Measurements from ENCODE around the gene TRHDE. TPM values are rescaled to one million over a fixed set of nuclear protein-coding genes. Genes with fewer than 3 reads are reported as not detected.

Gene TRHDE
- total and polyA plus RNA-seq, 12 donors: 0.10 to 0.97 (median 0.46) TPM

DNA sequence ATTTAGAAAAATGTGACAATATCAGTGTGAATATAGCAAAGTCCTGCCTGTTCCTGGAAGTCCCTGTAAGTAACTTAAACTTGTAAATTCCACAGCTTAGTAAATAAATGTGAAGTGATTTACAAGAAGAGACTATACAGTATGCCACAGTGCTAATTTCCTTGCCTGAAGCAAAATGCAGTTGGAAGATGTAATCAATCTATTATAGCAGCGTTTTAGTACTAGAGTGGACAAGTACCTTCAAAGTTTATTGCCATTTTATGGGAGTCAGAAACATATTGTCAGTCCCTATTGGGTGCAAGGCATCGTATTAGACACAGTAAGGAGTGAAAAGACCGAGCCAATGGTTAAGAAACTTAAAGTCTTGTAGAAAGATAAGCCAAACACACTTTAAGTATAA is 94.1 kb downstream of the TRHDE start:
- no peaks in the 10 kb centered on the region for H3K4me1 ChIP-seq
- ATAC-seq (no peak), DNase-seq (no peak)
- no peak overlapping the region for H3K27ac ChIP-seq
- TF ChIP-seq CTCF (IDR thresholded peaks at IDR 0.05): no peak
- H3K9me3 ChIP-seq: no peaks in the 10 kb centered on the region
- intact Hi-C loops (cut with DNase I): no loop called here
- H3K36me3 ChIP-seq: no peaks in the 10 kb centered on the region
- no peaks in the 10 kb centered on the region for H3K27me3 ChIP-seq
- no peak overlapping the region for H3K4me3 ChIP-seq
- 72 to 83% methylated on average over 3 of the region's 3 CpGs for WGBS, 2 donors

- Histone ChIP-seq H3K4me3 (no peak overlapping the region), H3K4me1 (no peaks in the 10 kb centered on the region), H3K9me3 (peaks cover 0 to 1% (median 0%) of the 10 kb centered on the region in 11 donors), H3K27ac (no peak overlapping the region), H3K36me3 (no peaks in the 10 kb centered on the region), H3K27me3 (no peaks in the 10 kb centered on the region)
- TF ChIP-seq CTCF (IDR thresholded peaks at IDR 0.05): no peak
- WGBS, 2 donors: 87 to 90% methylated on average over 1 of the region's 1 CpG
- ATAC-seq: no peak
- DNase-seq: no peak
- intact Hi-C loops (cut with DNase I): no loop called here
Measured at GRCh38 chr12:72368298-72368697, 96.1 kb downstream of the TRHDE start.

DNA sequence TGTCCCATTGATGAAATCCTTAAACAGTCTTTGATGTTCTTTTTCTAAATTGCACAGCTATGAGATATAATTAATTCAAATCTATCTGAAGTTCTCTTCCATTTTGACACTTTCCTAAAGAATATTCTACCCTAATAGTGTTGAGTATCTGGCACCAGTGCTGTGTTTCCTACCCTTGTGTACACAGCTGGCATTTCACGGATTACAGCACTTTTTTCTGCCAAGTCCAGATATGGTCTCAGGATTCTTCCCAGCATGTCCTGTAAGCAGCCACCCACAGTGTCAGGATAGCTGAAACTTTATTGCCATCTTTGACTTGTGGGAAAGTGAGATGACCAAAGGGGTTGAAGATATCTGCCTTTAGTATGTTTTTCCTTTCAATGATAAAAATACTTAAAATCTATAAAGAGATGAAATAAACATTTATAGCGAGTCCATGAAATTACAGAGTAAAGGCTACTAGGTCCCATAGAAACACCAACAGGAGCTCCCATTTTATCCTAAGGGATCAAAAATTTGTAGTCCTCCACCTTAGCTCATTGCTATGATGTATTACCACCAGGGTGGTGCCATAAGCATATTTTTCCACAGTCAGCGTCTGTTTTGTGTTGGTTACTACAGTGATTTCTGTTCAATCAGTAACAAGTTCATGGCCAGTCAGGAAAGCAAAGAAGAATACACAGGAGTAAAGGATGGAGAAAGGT is 96.7 kb downstream of the TRHDE start:
- no peak for TF ChIP-seq CTCF (IDR thresholded peaks at IDR 0.05)
- no peak overlapping the region for H3K4me3 ChIP-seq
- H3K9me3 ChIP-seq: peaks cover 0 to 5% (median 0%) of the 10 kb centered on the region in 11 donors
- WGBS, 2 donors: 64 to 69% methylated on average over 3 of the region's 3 CpGs
- no peaks in the 10 kb centered on the region for H3K36me3 ChIP-seq
- ATAC-seq: no peak
- DNase-seq: no peak
- no peaks in the 10 kb centered on the region for H3K27me3 ChIP-seq
- no peaks in the 10 kb centered on the region for H3K4me1 ChIP-seq
- intact Hi-C loops (cut with DNase I): no loop called here
- H3K27ac ChIP-seq: no peak overlapping the region

- Histone ChIP-seq H3K36me3 (no peaks in the 10 kb centered on the region), H3K27me3 (no peaks in the 10 kb centered on the region), H3K9me3 (peaks cover 0 to 5% (median 0%) of the 10 kb centered on the region in 11 donors), H3K27ac (no peak overlapping the region), H3K4me3 (no peak overlapping the region), H3K4me1 (no peaks in the 10 kb centered on the region)
- no peak for TF ChIP-seq CTCF (IDR thresholded peaks at IDR 0.05)
- intact Hi-C loops (cut with DNase I): no loop called here
- WGBS, 2 donors: 42 to 56% methylated on average over 4 of the region's 4 CpGs
- DNase-seq (no peak), ATAC-seq (no peak)
Measured at GRCh38 chr12:72369423-72369959, 97.3 kb downstream of the TRHDE start.

Data from heart right ventricle (tissue), 16 donors.